MM.1S (cell line): ENCODE results near the gene MAD1L1.

ENCODE experiments used
- EZH2 ChIP-seq: fragments of 300-600 bp; sonication (generic); optimal IDR thresholded peaks from 2 replicates; pipeline ENCODE3; 2017; ENCODE audit warnings: low read depth, mild to moderate bottlenecking, antibody characterized with exemption, low read length, mixed read lengths
- TF ChIP-seq, protein P1 (sequence below): fragments of 300-600 bp; sonication (generic); IDR thresholded peaks from 2 replicates; pipeline ENCODE4 v1.5.1; 2016; ENCODE audit warnings: antibody characterized with exemption, low read length, mixed read lengths

DNA sequence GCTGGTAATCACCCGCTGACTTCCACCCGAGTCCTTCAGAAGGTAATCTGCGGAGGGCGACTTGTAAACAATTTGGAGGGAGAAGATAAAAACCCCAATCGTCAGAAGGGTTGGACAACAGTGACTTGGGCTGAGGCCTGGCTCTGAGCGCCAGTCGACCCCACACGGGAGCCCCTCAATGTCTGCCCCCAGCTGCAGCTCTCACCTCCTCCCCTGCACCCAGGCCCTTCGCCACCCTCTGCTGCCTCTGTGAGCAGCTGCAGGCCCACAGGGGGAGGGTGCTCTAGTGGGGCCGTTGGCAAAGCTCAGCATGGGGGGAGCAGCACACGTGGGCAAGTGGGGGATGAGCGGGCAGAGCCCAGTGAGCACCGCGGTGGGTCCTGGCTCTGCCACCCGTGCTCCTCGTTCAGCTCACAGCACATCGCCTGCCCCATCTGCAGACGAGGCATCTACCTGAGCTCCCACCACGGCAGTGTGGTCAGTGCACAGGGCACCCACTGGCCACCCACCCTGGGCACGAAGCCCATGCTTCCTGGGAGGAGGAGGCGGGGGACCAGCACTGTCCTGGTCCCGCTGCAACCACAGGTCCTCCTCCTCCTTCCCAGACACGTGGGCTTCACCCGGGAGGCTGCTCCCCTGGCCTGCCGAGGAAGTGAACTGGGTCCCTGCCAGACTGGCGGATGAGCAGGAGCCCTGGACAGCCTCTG lies 282.1 kb downstream of the MAD1L1 start:
- TF ChIP-seq, protein P1, sequence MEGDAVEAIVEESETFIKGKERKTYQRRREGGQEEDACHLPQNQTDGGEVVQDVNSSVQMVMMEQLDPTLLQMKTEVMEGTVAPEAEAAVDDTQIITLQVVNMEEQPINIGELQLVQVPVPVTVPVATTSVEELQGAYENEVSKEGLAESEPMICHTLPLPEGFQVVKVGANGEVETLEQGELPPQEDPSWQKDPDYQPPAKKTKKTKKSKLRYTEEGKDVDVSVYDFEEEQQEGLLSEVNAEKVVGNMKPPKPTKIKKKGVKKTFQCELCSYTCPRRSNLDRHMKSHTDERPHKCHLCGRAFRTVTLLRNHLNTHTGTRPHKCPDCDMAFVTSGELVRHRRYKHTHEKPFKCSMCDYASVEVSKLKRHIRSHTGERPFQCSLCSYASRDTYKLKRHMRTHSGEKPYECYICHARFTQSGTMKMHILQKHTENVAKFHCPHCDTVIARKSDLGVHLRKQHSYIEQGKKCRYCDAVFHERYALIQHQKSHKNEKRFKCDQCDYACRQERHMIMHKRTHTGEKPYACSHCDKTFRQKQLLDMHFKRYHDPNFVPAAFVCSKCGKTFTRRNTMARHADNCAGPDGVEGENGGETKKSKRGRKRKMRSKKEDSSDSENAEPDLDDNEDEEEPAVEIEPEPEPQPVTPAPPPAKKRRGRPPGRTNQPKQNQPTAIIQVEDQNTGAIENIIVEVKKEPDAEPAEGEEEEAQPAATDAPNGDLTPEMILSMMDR: no peak
- TF ChIP-seq EZH2: no peak
